GM04503 (cell line): ENCODE measurements around the gene SLAMF8.

Experiments
- DNase-seq: peaks from one replicate; pipeline ENCODE4 v3.0.0-alpha.2; 2012; ENCODE audit warnings: low read depth

Gene SLAMF8

DNA sequence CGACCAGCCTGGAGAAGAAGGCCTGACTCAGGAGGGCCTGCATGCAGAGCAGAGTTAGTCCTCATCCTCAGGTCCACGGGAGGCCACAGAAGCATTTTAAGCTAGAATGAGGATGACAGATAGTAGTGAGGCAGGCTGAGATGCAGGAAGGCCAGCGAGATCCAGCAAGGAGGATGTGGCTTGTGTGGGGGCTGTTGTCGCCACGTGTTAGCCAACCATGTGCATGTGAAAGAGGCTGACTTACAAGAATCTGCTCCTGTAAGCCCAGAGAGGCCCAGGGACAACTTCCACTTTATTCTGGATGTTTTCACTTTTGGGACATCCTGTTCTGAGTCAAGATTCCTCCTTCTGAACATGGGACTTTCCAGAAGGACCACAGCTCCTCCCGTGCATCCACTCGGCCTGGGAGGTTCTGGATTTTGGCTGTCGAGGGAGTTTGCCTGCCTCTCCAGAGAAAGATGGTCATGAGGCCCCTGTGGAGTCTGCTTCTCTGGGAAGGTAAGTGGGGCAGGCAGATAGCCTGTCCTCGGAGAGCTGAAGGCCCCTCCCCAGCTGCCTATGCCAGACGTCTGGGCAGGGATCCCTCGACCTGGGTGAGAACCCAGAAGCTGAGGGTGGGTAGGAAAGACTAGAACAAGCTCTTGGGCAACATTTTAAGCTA is at the start of gene SLAMF8:
SLAMF8 (plus strand) TSS at position 433 of the 661 bp plus-strand sequence; CDS start at position 459, 26 bp downstream.
- DNase-seq = no peak

- no peak for DNase-seq
These were observed 48.4 kb upstream of the SLAMF8 start for GRCh38 chr1:159778266-159778665.

GRCh38 chr1:159779403-159779851 is 47.2 kb upstream of the SLAMF8 start:
- DNase-seq = no peak

DNA sequence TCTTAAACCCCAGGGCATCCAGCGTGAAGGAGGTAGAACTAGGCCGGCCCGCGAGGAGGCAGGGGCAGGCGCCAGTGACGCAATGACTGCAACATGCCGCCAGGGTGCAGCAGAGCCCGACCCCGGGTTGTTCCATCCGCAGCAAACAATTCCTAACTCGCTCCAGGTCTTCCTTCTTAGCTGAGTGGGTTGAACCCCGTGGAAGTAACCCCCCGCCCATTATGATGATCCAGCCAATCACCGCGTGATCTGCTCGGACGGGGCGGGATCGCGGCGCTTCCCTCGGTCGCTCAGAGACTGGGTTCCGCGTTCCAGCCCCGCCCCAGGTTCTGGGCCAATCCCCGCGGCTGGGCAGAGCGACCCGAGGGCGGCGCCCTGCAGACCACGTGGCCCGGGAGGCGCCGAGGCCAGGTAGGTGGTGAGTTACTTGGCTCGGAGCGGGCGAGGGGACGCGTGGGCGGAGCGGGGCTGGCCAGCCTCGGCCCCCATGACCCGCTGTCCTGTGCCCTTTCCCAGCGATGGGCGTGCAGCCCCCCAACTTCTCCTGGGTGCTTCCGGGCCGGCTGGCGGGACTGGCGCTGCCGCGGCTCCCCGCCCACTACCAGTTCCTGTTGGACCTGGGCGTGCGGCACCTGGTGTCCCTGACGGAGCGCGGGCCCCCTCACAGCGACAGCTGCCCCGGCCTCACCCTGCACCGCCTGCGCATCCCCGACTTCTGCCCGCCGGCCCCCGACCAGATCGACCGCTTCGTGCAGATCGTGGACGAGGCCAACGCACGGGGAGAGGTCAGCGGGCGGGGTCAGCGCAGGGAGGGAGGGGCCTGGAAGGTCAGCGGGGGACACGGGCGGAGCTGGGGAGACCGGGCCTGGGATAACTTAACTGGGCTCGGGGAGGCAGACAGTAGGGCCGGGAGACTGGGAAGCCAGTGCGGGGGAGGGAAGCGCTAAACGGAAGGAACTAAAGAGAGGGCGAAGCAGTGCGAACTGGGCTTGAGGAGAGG is 45.8 kb upstream of the SLAMF8 start, which contains the start of gene DUSP23:
DUSP23 (plus strand) TSS at position 380 of the 1,000 bp plus-strand sequence; CDS start at position 519, 139 bp downstream.
- DNase-seq = peak; percentile 94

- no peak for DNase-seq
These were observed 44.7 kb upstream of the SLAMF8 start for GRCh38 chr1:159781992-159782391.

DNA sequence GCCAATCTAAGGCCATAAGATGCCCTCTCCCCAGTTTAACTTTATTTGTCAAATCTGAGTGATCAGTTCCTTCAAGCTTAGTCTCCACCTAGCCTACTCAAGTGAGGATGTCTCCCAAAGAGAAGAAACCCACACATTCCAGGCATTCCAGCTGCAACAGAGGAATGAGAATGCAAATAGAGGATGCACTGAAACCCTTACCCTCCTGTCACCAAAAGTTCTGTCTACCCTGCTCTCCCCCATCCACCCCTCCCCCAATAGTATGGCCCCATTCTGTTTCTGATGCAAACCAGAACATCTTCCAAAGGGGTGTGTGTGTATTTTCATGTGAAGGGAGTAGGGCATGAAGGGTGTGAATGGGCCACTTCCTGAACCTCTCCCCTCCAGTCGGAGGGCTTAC is 42.9 kb upstream of the SLAMF8 start:
- no peak for DNase-seq

DNA sequence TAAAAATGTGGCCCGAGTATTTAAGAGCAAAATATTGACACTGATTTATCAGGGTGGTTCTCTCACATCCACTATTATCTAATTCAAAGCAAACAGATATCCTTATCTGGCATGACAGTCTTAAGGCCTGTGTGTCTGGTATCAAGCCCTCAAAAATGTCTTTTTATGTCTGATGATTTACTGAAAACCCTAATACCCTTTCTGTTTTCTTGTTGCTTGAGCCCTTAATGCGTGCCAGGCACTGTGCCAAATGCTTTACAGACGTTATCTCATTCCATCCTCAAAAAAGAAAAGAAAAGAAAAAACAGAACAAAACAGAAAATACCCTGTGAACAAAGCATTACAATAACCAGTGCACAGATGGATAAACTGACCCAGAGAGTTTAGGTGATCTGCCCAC is 40.2 kb upstream of the SLAMF8 start:
- DNase-seq = no peak

DNA sequence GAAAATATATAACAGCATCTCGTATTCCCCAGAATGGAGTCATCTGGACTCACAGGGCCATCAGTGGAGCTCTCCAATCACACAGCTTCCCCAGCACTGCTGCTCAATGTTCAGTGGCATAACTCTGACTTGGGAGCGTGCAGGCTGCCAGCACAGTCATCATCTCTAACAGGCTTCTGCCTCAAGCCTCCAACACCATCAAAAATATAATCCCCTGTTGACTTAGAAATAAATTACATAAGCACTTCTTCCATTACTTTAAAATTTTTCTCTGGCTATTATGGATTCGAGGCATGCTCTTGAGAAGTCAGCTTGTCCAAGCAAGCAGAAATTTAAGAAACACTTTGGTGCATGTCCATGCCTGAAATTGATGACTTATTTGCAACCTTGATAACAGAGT is 39.7 kb upstream of the SLAMF8 start:
- peak; percentile 19 for DNase-seq

DNA sequence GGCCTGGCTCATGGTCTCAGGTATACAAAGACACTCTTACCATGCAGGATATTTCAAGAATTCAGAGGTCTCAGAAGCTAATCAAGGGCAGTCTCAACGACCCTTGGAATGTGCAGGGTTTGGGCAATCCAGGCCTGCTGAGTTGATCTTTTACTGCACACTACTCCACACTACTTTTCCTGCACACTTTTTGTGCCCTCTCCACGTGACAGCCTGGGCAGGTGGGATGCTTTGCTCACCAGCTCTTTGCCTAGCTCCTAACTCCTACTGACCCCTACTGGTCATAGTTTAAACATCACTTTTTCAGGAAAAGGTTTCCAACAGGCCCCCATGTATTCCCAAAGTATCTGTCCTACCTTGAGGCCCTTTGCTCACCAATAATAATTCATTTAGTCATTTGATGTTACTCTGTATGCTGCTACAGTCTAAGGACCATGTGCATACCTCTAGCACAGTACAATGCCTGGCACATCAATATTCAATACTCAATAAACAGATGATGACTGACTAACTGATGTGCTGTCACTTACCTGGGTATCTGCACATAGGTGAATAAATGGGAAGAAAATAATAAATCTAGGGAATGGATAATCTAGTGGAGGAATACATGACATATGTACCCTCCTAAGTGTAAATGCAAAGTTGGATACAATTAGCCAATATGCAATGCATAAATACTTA is 36.3 kb upstream of the SLAMF8 start:
- no peak for DNase-seq

DNA sequence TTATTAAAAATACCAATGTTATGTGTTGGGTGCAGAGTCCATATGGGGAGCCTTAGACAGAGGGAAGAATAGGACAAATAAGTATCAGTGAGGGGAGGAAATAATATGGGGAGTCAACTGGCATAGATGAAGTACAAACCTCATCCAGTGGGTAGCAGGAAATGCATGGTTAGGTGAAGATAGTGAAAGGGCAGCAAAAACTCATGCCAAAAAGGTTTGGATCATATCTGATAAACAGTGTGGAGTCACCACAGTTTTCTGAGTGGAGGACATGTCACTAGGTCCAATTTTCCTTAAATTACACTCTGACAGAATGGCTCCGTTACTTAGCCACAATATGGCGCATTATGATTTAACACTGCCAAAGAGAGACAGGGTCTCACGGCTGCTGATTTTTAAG is 35.6 kb upstream of the SLAMF8 start:
- DNase-seq = no peak

DNA sequence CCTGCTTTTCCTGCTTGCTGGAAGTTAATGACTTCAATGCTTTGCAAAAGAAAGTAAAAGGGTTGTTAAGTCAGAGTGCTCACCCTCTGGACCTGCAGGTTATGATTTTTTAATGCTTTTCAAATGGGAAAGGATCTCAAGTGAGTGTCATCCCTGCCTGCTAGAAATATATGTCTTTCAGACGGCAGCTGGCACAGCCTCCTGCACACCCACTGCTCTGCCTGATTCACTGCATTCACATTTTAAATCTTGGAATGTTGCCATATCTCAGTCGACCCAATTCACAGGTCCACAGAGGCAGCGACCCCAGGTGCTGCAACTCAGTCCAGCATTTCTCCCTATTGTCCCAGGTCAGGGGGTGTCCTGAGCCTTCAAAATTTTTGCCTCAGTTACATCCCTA is 35.2 kb upstream of the SLAMF8 start:
- no peak for DNase-seq

GRCh38 chr1:159795534-159795933 is 31.1 kb upstream of the SLAMF8 start:
- no peak for DNase-seq

DNA sequence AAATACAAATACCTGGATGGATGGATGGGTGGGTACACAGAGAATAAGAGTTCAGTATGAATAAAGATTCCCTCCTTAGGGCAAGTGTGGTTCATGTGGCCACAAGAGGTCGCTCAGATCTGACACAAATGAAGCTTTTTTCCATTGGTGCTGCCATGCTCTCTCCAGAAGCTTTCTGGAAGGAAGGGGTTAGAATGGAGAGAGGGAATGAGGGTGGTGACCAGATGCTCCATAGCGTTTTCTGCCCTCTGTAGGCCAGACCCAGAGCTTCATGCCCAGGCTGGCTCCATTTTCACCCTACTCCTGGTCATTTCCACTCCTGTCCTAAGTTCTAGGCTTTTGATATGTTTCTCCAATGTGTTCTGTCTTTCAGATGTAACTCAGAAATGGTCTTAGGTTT is 27.8 kb upstream of the SLAMF8 start:
- DNase-seq = peak; percentile 50

DNA sequence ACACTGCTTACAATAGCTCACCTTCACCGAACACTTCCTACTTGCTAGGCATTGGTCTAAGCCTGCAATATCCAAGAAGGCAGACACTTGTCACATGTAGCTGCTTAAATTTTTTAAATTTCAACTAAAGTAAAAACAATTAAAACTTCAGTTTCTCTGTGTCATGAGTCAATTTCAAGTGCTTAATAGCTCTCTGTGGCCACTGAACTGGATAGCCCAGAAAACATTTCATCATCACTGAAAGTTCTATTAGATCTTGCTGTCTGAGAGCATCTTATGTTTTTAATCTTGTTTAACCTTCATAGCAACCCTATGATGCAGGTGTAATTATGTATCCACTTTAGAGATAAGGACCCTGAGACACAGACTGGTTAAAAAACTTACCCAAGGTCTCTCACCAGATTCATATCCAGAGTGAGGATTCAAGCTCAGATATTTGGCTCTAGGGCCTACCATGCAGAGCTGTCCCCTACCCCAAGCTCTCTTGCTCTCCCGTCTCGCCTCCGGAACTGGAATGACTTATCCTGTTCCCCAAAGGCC is 27.2 kb upstream of the SLAMF8 start:
- DNase-seq = no peak

- DNase-seq = no peak
These were observed 26.3 kb upstream of the SLAMF8 start for GRCh38 chr1:159800177-159800930.

DNA sequence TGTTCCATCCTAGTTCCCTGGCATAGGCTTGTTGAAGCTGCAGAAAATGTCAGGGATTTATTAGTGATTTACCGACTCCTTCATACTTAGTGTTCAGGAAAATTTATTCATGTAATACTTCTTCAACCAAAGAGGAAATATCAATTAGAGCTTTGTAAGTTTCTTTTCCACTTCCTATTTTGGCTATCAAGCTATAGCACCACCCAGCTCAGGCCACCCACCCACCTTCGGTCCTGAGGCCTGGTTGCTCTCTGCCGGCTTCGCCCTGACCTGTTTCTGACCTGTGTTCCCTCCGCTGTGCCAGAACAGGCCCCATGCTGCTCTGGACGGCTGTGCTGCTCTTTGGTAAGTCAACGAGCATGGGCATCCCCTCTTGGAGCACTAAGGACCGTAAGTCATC is 24.6 kb upstream of the SLAMF8 start, which contains the start of gene FCRL6:
FCRL6 (plus strand) TSS at position 250 of the 400 bp plus-strand sequence; CDS start at position 315, 65 bp downstream.
- DNase-seq = no peak

DNA sequence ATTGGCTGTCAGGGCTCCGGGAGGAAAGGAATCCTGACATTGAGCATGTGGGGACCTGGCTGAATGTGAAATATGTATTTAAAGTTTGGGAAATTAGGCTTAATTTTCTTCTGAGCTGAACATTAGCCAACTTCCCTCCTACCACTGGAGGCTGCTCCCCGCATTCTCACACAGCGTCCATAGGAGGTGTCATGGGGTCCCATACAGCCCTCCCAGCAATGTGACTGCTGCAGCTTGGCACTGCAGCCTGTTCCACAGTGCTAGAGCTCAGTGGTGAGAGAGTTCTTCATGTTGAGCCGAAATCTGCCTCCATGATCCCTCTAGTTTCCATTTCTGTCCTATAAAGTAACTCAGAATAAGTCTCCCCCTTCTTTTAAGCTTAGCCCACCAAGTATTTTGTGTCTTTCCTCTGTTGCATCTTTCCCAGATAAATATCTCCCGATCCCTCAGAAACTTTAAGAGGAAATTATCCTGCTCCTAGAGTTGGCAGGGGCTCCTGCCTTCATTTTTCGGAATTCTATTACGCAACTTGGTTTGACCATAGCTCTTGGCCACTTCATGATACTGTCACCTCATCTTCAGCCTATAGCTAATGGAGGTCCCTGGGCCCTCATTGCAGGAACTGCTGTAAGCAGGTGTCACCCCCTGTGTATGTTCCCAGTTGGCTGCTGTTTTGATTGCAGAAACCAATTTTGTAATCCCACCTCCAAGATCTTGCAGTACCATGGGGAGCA is 22.6 kb upstream of the SLAMF8 start:
- DNase-seq = no peak

- DNase-seq = no peak
These were observed 21.7 kb upstream of the SLAMF8 start for GRCh38 chr1:159804924-159805323.

DNA sequence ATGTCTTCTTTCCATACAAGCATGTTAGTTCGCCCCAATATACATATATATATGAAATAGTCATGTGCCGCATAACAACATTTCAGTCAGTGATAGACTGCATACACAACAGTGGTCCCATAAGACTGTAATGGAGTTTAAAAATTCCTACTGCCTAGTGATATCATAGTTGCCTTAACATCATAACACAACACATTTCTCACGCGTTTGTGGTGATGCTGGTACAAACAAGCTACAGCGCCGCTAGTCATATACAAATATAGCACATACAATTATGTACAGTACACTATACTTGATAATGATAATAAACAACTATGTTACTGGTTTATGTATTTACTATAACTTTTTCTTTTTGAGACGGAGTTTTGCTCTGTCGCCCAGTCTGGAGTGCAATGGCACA is 10.7 kb upstream of the SLAMF8 start:
- DNase-seq = no peak

DNA sequence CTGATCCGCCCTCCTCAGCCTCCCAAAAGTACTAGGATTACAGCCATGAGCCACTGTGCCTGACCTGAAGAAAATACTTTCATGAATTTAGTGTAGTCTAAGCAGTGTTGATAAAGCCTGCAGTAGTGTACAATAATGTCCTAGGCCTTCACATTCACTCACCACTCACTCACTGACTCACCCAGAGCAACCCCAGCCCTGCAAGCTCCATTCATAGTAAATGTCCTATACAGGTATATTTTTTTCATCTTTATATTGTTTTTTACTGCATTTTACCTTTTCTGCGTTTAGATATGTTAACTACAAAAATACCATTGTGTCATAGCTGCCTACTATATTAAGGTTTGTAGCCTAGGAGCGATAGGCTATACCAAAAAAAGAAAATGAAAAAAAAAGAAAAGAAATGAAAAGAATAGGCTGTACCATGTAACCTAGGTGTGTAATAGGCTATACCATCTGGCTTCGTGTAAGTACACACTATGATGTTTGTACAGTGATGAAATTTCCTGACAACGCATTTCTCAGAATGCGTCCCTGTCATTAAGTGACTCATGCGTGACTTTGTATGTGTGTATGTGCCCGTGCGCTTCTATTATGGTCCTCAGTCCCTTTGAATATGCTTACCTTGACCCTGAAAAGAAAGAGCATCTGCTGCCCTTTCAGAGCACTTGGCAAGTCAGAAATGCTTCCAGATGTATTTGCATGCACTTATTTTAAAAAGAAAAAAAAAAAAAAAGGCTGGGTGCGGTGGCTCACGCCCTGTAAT is 9.2 kb upstream of the SLAMF8 start:
- DNase-seq = no peak
